ENCODE data around the gene PEX6. TPM values are rescaled to one million over a fixed set of nuclear protein-coding genes. Genes with fewer than 3 reads are reported as not detected.

Gene PEX6
- total and polyA plus RNA-seq, 4 donors: 11.7 to 22.0 (median 15.0) TPM

- Histone ChIP-seq H3K9me3 (ENCODE audit: control insufficient read depth, low read length) (no peaks in the 10 kb centered on the region), H3K27me3 (ENCODE audit: control insufficient read depth in 1 of 2, insufficient read depth in 2 of 2, low read length in 1 of 2) (no peaks in the 10 kb centered on the region), H3K4me3 (ENCODE audit: low read length in 2 of 2) (no peak overlapping the region), H3K27ac (ENCODE audit: low read depth in 1 of 2, low read length in 2 of 2) (no peak overlapping the region), H3K4me1 (ENCODE audit: control insufficient read depth in 1 of 2, insufficient read depth in 2 of 2, low read length in 2 of 2) (no peaks in the 10 kb centered on the region), H3K36me3 (ENCODE audit: control insufficient read depth in 1 of 2, insufficient read depth in 2 of 2, low read length in 1 of 2) (peaks cover 0 to 2% of the 10 kb centered on the region in 2 donors)
- intact Hi-C loops (cut with DNase I): no loop called here
- WGBS, 2 donors: 56 to 62% methylated on average over 5 of the region's 5 CpGs
- DNase-seq (no peak), ATAC-seq (ENCODE audit: low FRiP score) (no peak)
Observed at GRCh38 chr6:42987533-42988451, 8.8 kb upstream of the PEX6 start.

- DNase-seq (no peak), ATAC-seq (ENCODE audit: low FRiP score) (no peak)
- Histone ChIP-seq H3K4me3 (ENCODE audit: low read length in 2 of 2) (peak overlapping the region; percentile 65 to 68), H3K9me3 (ENCODE audit: control insufficient read depth, low read length) (no peaks in the 10 kb centered on the region), H3K36me3 (ENCODE audit: control insufficient read depth in 1 of 2, insufficient read depth in 2 of 2, low read length in 1 of 2) (peaks cover 0 to 2% of the 10 kb centered on the region in 2 donors), H3K27me3 (ENCODE audit: control insufficient read depth in 1 of 2, insufficient read depth in 2 of 2, low read length in 1 of 2) (no peaks in the 10 kb centered on the region), H3K4me1 (ENCODE audit: control insufficient read depth in 1 of 2, insufficient read depth in 2 of 2, low read length in 2 of 2) (no peaks in the 10 kb centered on the region), H3K27ac (ENCODE audit: low read depth in 1 of 2, low read length in 2 of 2) (peak overlapping the region in 1 of 2 donors; percentile 70)
- WGBS, 2 donors: 10% methylated on average over 12 to 13 of the region's 13 CpGs
- intact Hi-C loops (cut with DNase I): no loop called here
Observed at GRCh38 chr6:42984924-42985475, 6.0 kb upstream of the PEX6 start.

GRCh38 chr6:42984001-42984923, 5.3 kb upstream of the PEX6 start, which contains the start of gene PPP2R5D:
PPP2R5D (plus strand) TSS chr6:42984570; CDS start chr6:42984678, 108 bp downstream.
- H3K27me3 ChIP-seq (ENCODE audit: control insufficient read depth in 1 of 2, insufficient read depth in 2 of 2, low read length in 1 of 2): no peaks in the 10 kb centered on the region
- 0 to 1% methylated on average over 56 to 59 of the region's 59 CpGs for WGBS, 2 donors
- peak within 1 kb of the TSS; percentile 11 to 91 for H3K27ac ChIP-seq (ENCODE audit: low read depth in 1 of 2, low read length in 2 of 2)
- ATAC-seq (ENCODE audit: low FRiP score) (peak; percentile 97), DNase-seq (peak; percentile 98 to 99)
- H3K4me1 ChIP-seq (ENCODE audit: control insufficient read depth in 1 of 2, insufficient read depth in 2 of 2, low read length in 2 of 2): no peaks in the 10 kb centered on the region
- peak within 1 kb of the TSS; percentile 65 to 68 for H3K4me3 ChIP-seq (ENCODE audit: low read length in 2 of 2)
- no peaks in the 10 kb centered on the region for H3K36me3 ChIP-seq (ENCODE audit: control insufficient read depth in 1 of 2, insufficient read depth in 2 of 2, low read length in 1 of 2)
- intact Hi-C loops (cut with DNase I): no loop called here
- no peaks in the 10 kb centered on the region for H3K9me3 ChIP-seq (ENCODE audit: control insufficient read depth, low read length)

GRCh38 chr6:42981836-42982235, 2.9 kb upstream of the PEX6 start:
- no peak overlapping the region for H3K27ac ChIP-seq (ENCODE audit: low read depth in 1 of 2, low read length in 2 of 2)
- DNase-seq (no peak), ATAC-seq (ENCODE audit: low FRiP score) (no peak)
- no peaks in the 10 kb centered on the region for H3K4me1 ChIP-seq (ENCODE audit: control insufficient read depth in 1 of 2, insufficient read depth in 2 of 2, low read length in 2 of 2)
- H3K36me3 ChIP-seq (ENCODE audit: control insufficient read depth in 1 of 2, insufficient read depth in 2 of 2, low read length in 1 of 2): no peaks in the 10 kb centered on the region
- WGBS, 2 donors: 89 to 93% methylated on average over 5 of the region's 5 CpGs
- intact Hi-C loops (cut with DNase I): no loop called here
- no peaks in the 10 kb centered on the region for H3K9me3 ChIP-seq (ENCODE audit: control insufficient read depth, low read length)
- H3K27me3 ChIP-seq (ENCODE audit: control insufficient read depth in 1 of 2, insufficient read depth in 2 of 2, low read length in 1 of 2): no peaks in the 10 kb centered on the region
- H3K4me3 ChIP-seq (ENCODE audit: low read length in 2 of 2): no peak overlapping the region

- ATAC-seq (ENCODE audit: low FRiP score) (no peak), DNase-seq (no peak)
- Histone ChIP-seq H3K36me3 (ENCODE audit: control insufficient read depth in 1 of 2, insufficient read depth in 2 of 2, low read length in 1 of 2) (no peaks in the 10 kb centered on the region), H3K9me3 (ENCODE audit: control insufficient read depth, low read length) (no peaks in the 10 kb centered on the region), H3K4me1 (ENCODE audit: control insufficient read depth in 1 of 2, insufficient read depth in 2 of 2, low read length in 2 of 2) (no peaks in the 10 kb centered on the region), H3K27ac (ENCODE audit: low read depth in 1 of 2, low read length in 2 of 2) (peak overlapping the region in 1 of 2 donors; percentile 72), H3K4me3 (ENCODE audit: low read length in 2 of 2) (peak overlapping the region; percentile 19 to 80), H3K27me3 (ENCODE audit: control insufficient read depth in 1 of 2, insufficient read depth in 2 of 2, low read length in 1 of 2) (no peaks in the 10 kb centered on the region)
- 38 to 40% methylated on average over 9 of the region's 9 CpGs for WGBS, 2 donors
- intact Hi-C loops (cut with DNase I): loop anchor here in 1 of 2 donors (5.0 kb wide), 2 partner anchors 33 to 47 kb away; partner anchors contain the start of genes KLHDC3 and MEA1
Observed at GRCh38 chr6:42979523-42980177, 669 bp upstream of the PEX6 start.

- H3K4me1 ChIP-seq (ENCODE audit: control insufficient read depth in 1 of 2, insufficient read depth in 2 of 2, low read length in 2 of 2): no peaks in the 10 kb centered on the region
- intact Hi-C loops (cut with DNase I): loop anchor here in 1 of 2 donors (5.0 kb wide), 2 partner anchors 34 to 46 kb away; partner anchors contain the start of genes KLHDC3 and MEA1
- peak overlapping the region; percentile 66 to 80 for H3K4me3 ChIP-seq (ENCODE audit: low read length in 2 of 2)
- 0% methylated on average over 16 to 28 of the region's 28 CpGs for WGBS, 2 donors
- peak overlapping the region; percentile 72 to 83 for H3K27ac ChIP-seq (ENCODE audit: low read depth in 1 of 2, low read length in 2 of 2)
- H3K27me3 ChIP-seq (ENCODE audit: control insufficient read depth in 1 of 2, insufficient read depth in 2 of 2, low read length in 1 of 2): no peaks in the 10 kb centered on the region
- no peaks in the 10 kb centered on the region for H3K9me3 ChIP-seq (ENCODE audit: control insufficient read depth, low read length)
- peak; percentile 55 for ATAC-seq (ENCODE audit: low FRiP score)
- DNase-seq: peak; percentile 58 to 80
- no peaks in the 10 kb centered on the region for H3K36me3 ChIP-seq (ENCODE audit: control insufficient read depth in 1 of 2, insufficient read depth in 2 of 2, low read length in 1 of 2)
Observed at GRCh38 chr6:42978487-42978838, 518 bp downstream of the PEX6 start.

GRCh38 chr6:42974919-42975505, 4.0 kb downstream of the PEX6 start:
- no peaks in the 10 kb centered on the region for H3K4me1 ChIP-seq (ENCODE audit: control insufficient read depth in 1 of 2, insufficient read depth in 2 of 2, low read length in 2 of 2)
- no peak overlapping the region for H3K27ac ChIP-seq (ENCODE audit: low read depth in 1 of 2, low read length in 2 of 2)
- intact Hi-C loops (cut with DNase I): loop anchor here in 1 of 2 donors (5.0 kb wide), 2 partner anchors 37 to 43 kb away; partner anchors contain the start of genes KLHDC3 and MEA1
- H3K9me3 ChIP-seq (ENCODE audit: control insufficient read depth, low read length): no peaks in the 10 kb centered on the region
- H3K36me3 ChIP-seq (ENCODE audit: control insufficient read depth in 1 of 2, insufficient read depth in 2 of 2, low read length in 1 of 2): no peaks in the 10 kb centered on the region
- no peaks in the 10 kb centered on the region for H3K27me3 ChIP-seq (ENCODE audit: control insufficient read depth in 1 of 2, insufficient read depth in 2 of 2, low read length in 1 of 2)
- 81 to 82% methylated on average over 5 of the region's 5 CpGs for WGBS, 2 donors
- ATAC-seq (ENCODE audit: low FRiP score) (no peak), DNase-seq (no peak)
- H3K4me3 ChIP-seq (ENCODE audit: low read length in 2 of 2): no peak overlapping the region

Data from aorta (tissue), 5 donors.